ENCODE measurements around the gene ANKRD42. TPM values are rescaled to one million over a fixed set of nuclear protein-coding genes. Genes with fewer than 3 reads are reported as not detected.

ANKRD42 gene
- polyA plus RNA-seq, 2 of the 4 experiments (the other 2 are of a cell fraction): 9.1 to 13.2 TPM

DNA sequence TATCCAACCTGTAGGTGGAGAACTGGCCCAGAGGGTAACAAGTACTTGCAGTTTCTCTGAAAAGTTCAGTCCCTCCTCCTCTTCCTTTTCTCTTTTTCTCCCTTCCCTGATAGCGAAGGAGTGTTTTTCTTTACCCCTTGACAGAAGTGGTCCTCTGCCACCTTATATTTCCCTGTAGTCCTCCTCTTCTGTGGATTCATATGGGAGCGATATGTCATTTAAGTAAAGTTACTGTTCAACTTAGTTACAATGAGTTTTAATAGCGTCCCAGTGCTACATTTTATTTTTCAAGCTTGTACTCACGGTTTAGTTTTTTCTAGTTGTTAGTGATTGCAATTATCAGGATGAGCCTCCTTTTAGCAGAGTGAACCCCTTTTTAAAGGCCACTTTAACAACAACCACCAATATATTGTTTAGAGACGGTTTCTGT is 35.1 kb upstream of the ANKRD42 start:
- Histone ChIP-seq H3K4me2 (peak overlapping the region; percentile 99), H3K27ac (peak overlapping the region; percentile 94 to 99), H3K4me1 (peaks cover 30% of the 10 kb centered on the region), H3K4me3 (peak overlapping the region; percentile 97), H3K9me3 (no peaks in the 10 kb centered on the region)
- WGBS (ENCODE audit: missing lambda C conversion rate): 2% methylated on average over 5 of the region's 5 CpGs
- FAIRE-seq (no peak), DNase-seq (ENCODE audit: low read depth in 1 of 2, low spot score in 1 of 2) (peak in 1 of 2 experiments; percentile 53), ATAC-seq (peak in 1 of 2 experiments; percentile 3; a peak in 1 of 6 replicates)
- ChIA-PET CTCF (interaction anchor here (0.7 to 1.6 kb wide), 2 partner anchors 14 to 248 kb away, joined by 3 read pairs; no protein-coding TSS in a partner anchor), POLR2A (interaction anchor here (0.6 to 2.8 kb wide), 3 partner anchors 9 to 291 kb away, joined by 7 to 21 read pairs (median 10); no protein-coding TSS in a partner anchor)
- no peak for TF ChIP-seq EHMT2 (IDR thresholded peaks at IDR 0.05; ENCODE audit: low read depth)
- no peak for TF ChIP-seq MYC (IDR thresholded peaks at IDR 0.05; ENCODE audit: borderline replicate concordance, low read length)
- TF ChIP-seq BHLHE40 (IDR thresholded peaks at IDR 0.05; ENCODE audit: low read depth, low read length): no peak
- no peak for TF ChIP-seq USF2 (IDR thresholded peaks at IDR 0.05)
- TF ChIP-seq, protein P1, sequence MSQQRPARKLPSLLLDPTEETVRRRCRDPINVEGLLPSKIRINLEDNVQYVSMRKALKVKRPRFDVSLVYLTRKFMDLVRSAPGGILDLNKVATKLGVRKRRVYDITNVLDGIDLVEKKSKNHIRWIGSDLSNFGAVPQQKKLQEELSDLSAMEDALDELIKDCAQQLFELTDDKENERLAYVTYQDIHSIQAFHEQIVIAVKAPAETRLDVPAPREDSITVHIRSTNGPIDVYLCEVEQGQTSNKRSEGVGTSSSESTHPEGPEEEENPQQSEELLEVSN (IDR thresholded peaks at IDR 0.05; ENCODE audit: borderline replicate concordance, low read depth): no peak
- TF ChIP-seq TP53 (CRISPR knock-in tag; IDR thresholded peaks at IDR 0.05): no peak
- TF ChIP-seq POLR2A (IDR thresholded peaks at IDR 0.05; ENCODE audit: low read length): no peak
- TF ChIP-seq CHD4 (IDR thresholded peaks at IDR 0.05; ENCODE audit: borderline replicate concordance): no peak

GRCh38 chr11:83158965-83159901 is 34.3 kb upstream of the ANKRD42 start:
- Histone ChIP-seq H3K4me2 (peak overlapping the region; percentile 99), H3K27ac (peak overlapping the region; percentile 32 to 99; a peak in 3 of 6 replicates), H3K4me3 (peak overlapping the region; percentile 97), H3K9me3 (no peaks in the 10 kb centered on the region), H3K4me1 (peaks cover 30% of the 10 kb centered on the region)
- TF ChIP-seq FOSB (CRISPR knock-in tag; IDR thresholded peaks at IDR 0.05) (no peak), CTCF (IDR thresholded peaks at IDR 0.05) (no peak), EP300 (IDR thresholded peaks at IDR 0.05) (no peak), GATA3 (IDR thresholded peaks at IDR 0.05; ENCODE audit: borderline replicate concordance) (no peak), SMC3 (IDR thresholded peaks at IDR 0.05) (no peak)
- ChIA-PET CTCF (interaction anchor here (0.7 to 2.7 kb wide), 6 partner anchors 13 to 254 kb away, joined by 3 to 11 read pairs (median 3); partner anchors contain the start of gene RAB30), POLR2A (interaction anchor here (0.6 to 1.1 kb wide), 3 partner anchors 20 to 72 kb away, joined by 3 to 6 read pairs (median 3); no protein-coding TSS in a partner anchor)
- FAIRE-seq: no peak
- WGBS (ENCODE audit: missing lambda C conversion rate): 4% methylated on average over 15 of the region's 15 CpGs
- no peak for ATAC-seq
- no peak for DNase-seq (ENCODE audit: low read depth in 1 of 2, low spot score in 1 of 2)

DNA sequence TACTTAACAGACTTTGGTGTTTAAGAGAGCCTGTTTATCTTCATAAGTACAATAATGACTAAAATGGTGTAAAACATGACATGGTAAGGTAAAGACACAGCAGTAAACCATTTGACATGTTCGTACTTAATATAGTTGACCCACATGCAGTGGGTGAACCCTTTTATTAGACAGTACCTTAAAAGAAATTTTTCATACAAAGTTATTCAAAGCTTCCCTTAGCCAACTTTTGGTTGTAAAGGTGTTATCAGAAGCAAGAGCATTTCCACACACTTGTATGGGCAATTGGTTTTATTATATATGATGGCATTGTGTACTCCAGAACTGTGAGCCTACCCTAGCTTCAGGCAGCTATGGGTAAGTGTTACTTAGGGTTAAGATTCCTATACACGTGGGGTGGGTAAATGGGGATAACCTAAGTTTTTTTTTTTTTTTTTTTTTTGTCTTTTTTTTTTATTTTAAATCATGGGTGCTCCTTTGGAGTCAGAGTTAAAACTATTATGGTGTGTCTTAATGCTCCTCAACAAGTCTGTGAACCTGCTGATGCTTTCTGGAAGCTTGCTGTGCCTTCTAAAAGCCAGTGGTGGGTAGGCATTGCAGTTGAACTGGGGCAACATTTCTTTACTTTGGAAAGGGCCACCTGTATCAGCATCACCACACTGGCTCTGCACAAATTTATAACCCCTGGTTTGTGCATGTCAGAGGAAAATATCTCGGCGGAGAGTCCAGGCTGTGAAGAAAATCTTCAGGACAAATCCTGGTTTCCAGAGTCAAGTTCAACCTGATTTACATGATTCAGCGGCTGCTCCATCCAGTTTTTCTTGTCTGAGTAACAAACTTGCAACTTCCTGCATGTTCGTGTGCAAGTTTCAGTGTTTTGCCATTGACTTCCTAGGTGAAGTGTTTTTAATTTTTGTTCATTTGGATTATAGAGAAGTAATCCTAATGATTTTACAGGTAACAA is 33.3 kb upstream of the ANKRD42 start:
- POLR2A ChIA-PET: interaction anchor here (0.6 to 1.1 kb wide), 4 partner anchors 14 to 73 kb away, joined by 3 to 7 read pairs (median 4); no protein-coding TSS in a partner anchor
- FAIRE-seq: no peak
- 24% methylated on average over 6 of the region's 6 CpGs for WGBS (ENCODE audit: missing lambda C conversion rate)
- Histone ChIP-seq H3K4me2 (peak overlapping the region; percentile 99), H3K4me3 (peak overlapping the region; percentile 97), H3K9me3 (no peaks in the 10 kb centered on the region), H3K27ac (peak overlapping the region in 1 of 2 experiments; percentile 9; a peak in 2 of 6 replicates), H3K4me1 (peaks cover 30% of the 10 kb centered on the region)
- ATAC-seq: no peak
- CTCF ChIA-PET: interaction anchor here (0.9 to 2.7 kb wide), 5 partner anchors 12 to 255 kb away, joined by 3 to 11 read pairs (median 3); partner anchors contain the start of gene RAB30
- DNase-seq (ENCODE audit: low read depth in 1 of 2, low spot score in 1 of 2): peak in 1 of 2 experiments; percentile 23
- peak; percentile 20; the same call in 1 of the 2 replicates for TF ChIP-seq TFCP2L1 (CRISPR knock-in tag; IDR thresholded peaks at IDR 0.05)
- peak; percentile 58 for TF ChIP-seq HOXA7 (CRISPR knock-in tag; IDR thresholded peaks at IDR 0.05)
- no peak for TF ChIP-seq NR3C1 (IDR thresholded peaks at IDR 0.05)
- peak; percentile 35 for TF ChIP-seq POLR2AphosphoS2 (conservative IDR thresholded peaks at IDR 0.05; ENCODE audit: low read length)

All from A549 (cell line).